Esophagus muscularis mucosa (tissue), 4 donors: ENCODE measurements around the gene VWA3A. TPM values are rescaled to one million over a fixed set of nuclear protein-coding genes. Genes with fewer than 3 reads are reported as not detected.
A peak's percentile ranks its signal among the peaks of the same experiment; 100 is the strongest.

Experiments used
- DNase-seq: peaks from one replicate; pipeline ENCODE4 v3.0.0-alpha.2; 2017; ENCODE audit errors: extremely low spot score
- H3K27ac ChIP-seq, 4 donors: fragments of 200-600 bp; sonication (generic); replicated peaks in 1 of 4; 1 replicate in 3 of 4; 2 replicates in 1 of 4; pipeline ENCODE4 v1.5.1; 2016 to 2019; ENCODE audit warnings: mild to moderate bottlenecking in 1 of 4
- H3K27me3 ChIP-seq, 4 donors: fragments of 200-600 bp; sonication (generic); one replicate each; pipeline versions ENCODE4 v1.5.1 to v1.6.0; 2016 to 2019
- H3K36me3 ChIP-seq, 4 donors: fragments of 200-600 bp; sonication (generic); one replicate each; pipeline ENCODE4 v1.5.1; 2016 to 2019
- H3K4me1 ChIP-seq, 4 donors: fragments of 200-600 bp; sonication (generic); one replicate each; pipeline ENCODE4 v1.5.1; 2016 to 2019
- H3K4me3 ChIP-seq, 4 donors: fragments of 200-600 bp; sonication (generic); 1 replicate in 2 of 4; 2 replicates in 2 of 4; pipeline ENCODE4 v1.5.1; 2016 to 2019; ENCODE audit warnings: mild to moderate bottlenecking in 4 of 4, moderate library complexity in 1 of 4
- H3K9me3 ChIP-seq, 4 donors: fragments of 200-600 bp; sonication (generic); 1 replicate in 3 of 4; 2 replicates in 1 of 4; pipeline ENCODE4 v1.5.1; 2016 to 2019
- EP300 ChIP-seq: sonication (generic); formaldehyde crosslinking; IDR thresholded peaks from one replicate; pipeline ENCODE4 v1.6.1; 2017; ENCODE audit warnings: antibody characterized with exemption
- POLR2A ChIP-seq: fragments of 450-650 bp; IDR thresholded peaks from one replicate; pipeline ENCODE4 v1.6.1; 2017; ENCODE audit warnings: antibody characterized with exemption, moderate library complexity, mild to moderate bottlenecking, low read depth
- POLR2AphosphoS5 ChIP-seq, 2 donors: sonication (generic); formaldehyde crosslinking; IDR thresholded peaks; one replicate each; pipeline ENCODE4 v1.6.1; 2017; ENCODE audit warnings: antibody characterized with exemption in 2 of 2
- WGBS: methylation state at CpG from one replicate; pipeline ENCODE4 v1.1.5; 2018; 5-methylcytosine and 5-hydroxymethylcytosine counted together
- intact Hi-C: fragments of 100-400 bp; cut with DNase I; formaldehyde crosslinking; loops from one replicate; pipeline ENCODE4 v1.15.1; 2023
- total RNA-seq, 4 donors: library from RNA; depleted of rRNA; stranded (reverse); fragments of >200 nt; gene quantifications; one replicate each; pipeline versions ENCODE4 v1.1.0 to v1.2.1, GENCODE V29; 2016
- TF ChIP-seq, protein P1 (sequence below), 3 experiments: fragments of 200-600 bp in 2 of 3; fragments of 450-650 bp in 1 of 3; sonication (generic) in 2 of 3; IDR thresholded peaks; one replicate each; pipeline ENCODE4 v1.5.1; 2017 to 2019; ENCODE audit warnings: antibody characterized with exemption in 3 of 3, mild to moderate bottlenecking in 2 of 3, moderate library complexity in 1 of 3

Gene VWA3A
- total RNA-seq, 4 donors from 2014 or later, result 0.06 to 0.42 (median 0.17) TPM; not detected in 1

DNA sequence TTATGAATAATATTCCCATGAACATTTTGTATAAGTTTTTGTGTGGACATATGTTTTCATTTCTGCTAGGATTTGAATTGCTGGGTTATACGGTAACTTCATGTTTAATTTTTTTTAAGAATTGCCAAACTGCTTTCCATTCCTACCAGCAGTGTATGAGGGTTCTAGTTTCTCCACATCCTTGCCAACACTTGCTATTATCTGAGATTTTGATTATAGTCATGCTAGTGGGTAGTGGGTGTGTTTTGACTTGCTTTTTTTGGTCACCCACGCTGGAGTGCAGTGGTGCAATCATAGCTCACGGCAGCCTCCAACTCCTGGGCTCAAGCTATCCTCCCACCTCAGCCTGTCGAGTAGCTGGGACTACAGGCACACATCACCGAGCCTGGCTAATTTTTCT lies 110.8 kb downstream of the VWA3A start:
- H3K4me3 ChIP-seq, result no peak overlapping the region
- H3K27me3 ChIP-seq, result no peaks in the 10 kb centered on the region
- no peak for DNase-seq
- TF ChIP-seq POLR2AphosphoS5 (IDR thresholded peaks at IDR 0.05) (no peak), EP300 (no peak), POLR2A (no peak)
- TF ChIP-seq, protein P1, sequence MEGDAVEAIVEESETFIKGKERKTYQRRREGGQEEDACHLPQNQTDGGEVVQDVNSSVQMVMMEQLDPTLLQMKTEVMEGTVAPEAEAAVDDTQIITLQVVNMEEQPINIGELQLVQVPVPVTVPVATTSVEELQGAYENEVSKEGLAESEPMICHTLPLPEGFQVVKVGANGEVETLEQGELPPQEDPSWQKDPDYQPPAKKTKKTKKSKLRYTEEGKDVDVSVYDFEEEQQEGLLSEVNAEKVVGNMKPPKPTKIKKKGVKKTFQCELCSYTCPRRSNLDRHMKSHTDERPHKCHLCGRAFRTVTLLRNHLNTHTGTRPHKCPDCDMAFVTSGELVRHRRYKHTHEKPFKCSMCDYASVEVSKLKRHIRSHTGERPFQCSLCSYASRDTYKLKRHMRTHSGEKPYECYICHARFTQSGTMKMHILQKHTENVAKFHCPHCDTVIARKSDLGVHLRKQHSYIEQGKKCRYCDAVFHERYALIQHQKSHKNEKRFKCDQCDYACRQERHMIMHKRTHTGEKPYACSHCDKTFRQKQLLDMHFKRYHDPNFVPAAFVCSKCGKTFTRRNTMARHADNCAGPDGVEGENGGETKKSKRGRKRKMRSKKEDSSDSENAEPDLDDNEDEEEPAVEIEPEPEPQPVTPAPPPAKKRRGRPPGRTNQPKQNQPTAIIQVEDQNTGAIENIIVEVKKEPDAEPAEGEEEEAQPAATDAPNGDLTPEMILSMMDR (IDR thresholded peaks at IDR 0.05), result no peak
- H3K9me3 ChIP-seq, result no peaks in the 10 kb centered on the region
- intact Hi-C loops, result loop anchor here (10.0 kb wide), 1 partner anchor 172 kb away; the partner anchor contains the start of gene CDR2
- WGBS, result 94% methylated on average over 5 of the region's 5 CpGs
- no peak overlapping the region for H3K27ac ChIP-seq
- H3K4me1 ChIP-seq, result peaks cover 22 to 37% (median 35%) of the 10 kb centered on the region in 4 donors
- no peaks in the 10 kb centered on the region for H3K36me3 ChIP-seq

DNA sequence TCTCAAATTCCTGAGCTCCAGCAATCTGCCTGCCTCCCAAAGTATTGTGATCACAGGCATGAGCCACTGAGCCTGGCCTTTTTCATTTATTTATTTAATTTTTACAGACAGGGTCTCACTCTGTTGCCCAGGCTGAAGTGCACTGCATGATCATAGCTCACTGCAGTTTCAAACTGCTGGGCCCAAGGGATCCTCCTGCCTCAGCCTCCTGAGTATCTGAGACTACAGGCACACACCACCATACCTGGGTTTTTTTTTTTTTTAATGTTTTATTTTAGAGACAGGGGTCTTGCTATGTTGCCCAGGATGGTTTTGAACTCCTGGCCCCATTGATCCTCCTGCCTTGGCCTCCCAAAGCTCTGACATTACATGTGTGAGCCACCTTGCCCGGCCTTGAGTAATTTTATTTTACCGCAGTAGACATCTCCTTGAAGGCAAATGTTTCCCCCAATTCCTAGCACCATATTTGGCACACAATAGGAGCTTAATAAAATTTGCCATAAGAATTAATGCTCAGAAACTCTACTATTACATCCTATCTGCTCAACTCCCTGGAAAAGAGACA lies 111.8 kb downstream of the VWA3A start:
- WGBS, result 100% methylated on average over 2 of the region's 2 CpGs
- Histone ChIP-seq H3K36me3 (no peaks in the 10 kb centered on the region), H3K4me1 (peaks cover 23 to 45% (median 42%) of the 10 kb centered on the region in 4 donors), H3K4me3 (no peak overlapping the region), H3K27ac (no peak overlapping the region), H3K9me3 (no peaks in the 10 kb centered on the region), H3K27me3 (no peaks in the 10 kb centered on the region)
- intact Hi-C loops, result loop anchor here (10.0 kb wide), 1 partner anchor 171 kb away; the partner anchor contains the start of gene CDR2
- TF ChIP-seq, protein P1 (IDR thresholded peaks at IDR 0.05), result no peak
- TF ChIP-seq EP300, result no peak
- TF ChIP-seq POLR2A, result no peak
- TF ChIP-seq POLR2AphosphoS5 (IDR thresholded peaks at IDR 0.05), result no peak
- no peak for DNase-seq

DNA sequence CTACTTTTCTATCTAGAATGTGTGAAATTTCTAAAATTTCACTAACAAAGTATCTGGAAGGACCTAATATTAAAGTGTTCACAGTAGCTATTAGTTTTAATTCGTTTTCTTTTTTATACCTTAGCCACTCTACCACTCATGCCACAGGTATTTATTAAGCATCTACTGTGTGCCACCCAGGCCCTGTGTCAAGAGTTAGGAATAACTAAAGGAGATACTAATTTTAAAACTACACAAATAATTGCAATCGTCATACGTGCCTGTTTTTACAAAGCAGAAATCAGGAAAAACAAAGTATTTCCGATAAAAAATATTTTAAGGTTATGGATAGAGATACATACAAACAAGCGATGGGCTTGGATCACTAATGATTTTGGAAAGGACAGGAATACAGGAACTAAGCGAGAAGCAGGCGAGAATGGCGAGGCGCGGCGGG lies 113.3 kb downstream of the VWA3A start:
- intact Hi-C loops, result loop anchor here (2.0 to 10.0 kb wide), 3 partner anchors 37 to 169 kb away; partner anchors contain the start of genes CDR2 and POLR3E
- DNase-seq, result no peak
- no peaks in the 10 kb centered on the region for H3K36me3 ChIP-seq
- peaks cover 25 to 47% (median 44%) of the 10 kb centered on the region in 4 donors for H3K4me1 ChIP-seq
- WGBS, result 6% methylated on average over 11 of the region's 11 CpGs
- peak overlapping the region; percentile 89 to 98 (median 95) for H3K4me3 ChIP-seq
- H3K27me3 ChIP-seq, result no peaks in the 10 kb centered on the region
- H3K9me3 ChIP-seq, result no peaks in the 10 kb centered on the region
- TF ChIP-seq POLR2A, result no peak
- TF ChIP-seq, protein P1 (IDR thresholded peaks at IDR 0.05), result no peak
- TF ChIP-seq EP300, result no peak
- no peak for TF ChIP-seq POLR2AphosphoS5 (IDR thresholded peaks at IDR 0.05)
- H3K27ac ChIP-seq, result peak overlapping the region; percentile 89 to 97 (median 92)

DNA sequence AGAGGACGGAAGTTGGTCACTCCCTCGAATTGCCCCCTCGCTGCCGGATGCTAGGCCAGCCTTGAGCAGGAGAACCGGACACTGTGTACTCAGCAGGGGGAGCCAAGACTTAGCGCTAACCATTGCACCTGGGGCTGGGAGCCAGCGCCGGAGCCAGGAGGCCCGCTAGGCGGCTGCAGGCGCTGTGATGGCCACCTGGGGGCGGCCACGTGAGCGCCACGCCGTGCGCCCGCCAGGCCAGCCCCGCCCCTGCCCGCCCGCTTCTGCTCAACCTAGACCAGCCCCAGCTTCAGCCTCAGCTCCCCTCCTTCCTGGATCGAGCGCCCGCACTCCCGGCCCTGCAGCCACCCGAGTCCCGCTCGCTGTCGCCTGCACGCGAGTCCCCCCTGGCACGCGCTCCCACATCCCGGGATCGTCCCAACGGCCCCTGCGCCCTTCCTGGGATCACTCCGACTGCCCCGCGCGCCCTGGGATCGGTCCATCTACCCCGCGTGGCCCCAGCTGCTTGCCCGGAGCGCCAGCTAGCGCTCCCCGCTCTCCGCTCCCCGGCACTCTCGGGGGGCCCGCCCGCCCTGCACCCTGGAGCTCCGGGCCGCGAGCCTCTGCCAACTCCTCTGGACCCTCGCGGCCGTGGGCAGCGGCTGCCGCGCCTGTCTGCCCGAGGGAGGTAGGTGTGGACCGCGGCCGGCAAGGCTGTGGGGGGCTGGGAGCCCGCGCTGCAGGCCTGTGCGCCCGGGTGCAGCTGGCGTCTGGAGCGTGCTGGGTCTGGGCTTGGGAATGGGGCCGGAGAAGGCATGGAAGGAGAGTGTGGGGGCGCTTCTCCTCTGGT lies 113.9 kb downstream of the VWA3A start, which contains the start of gene EEF2K:
EEF2K (plus strand) TSS at position 266 of the 829 bp plus-strand sequence. CDS start 19,452 bp downstream, outside the sequence.
- WGBS, result under 1% methylated on average over 34 of the region's 74 CpGs
- intact Hi-C loops, result loop anchor here (2.0 to 10.0 kb wide), 3 partner anchors 36 to 169 kb away; partner anchors contain the start of genes CDR2 and POLR3E

More for the DNA sequence above, 113.9 kb downstream of the VWA3A start, which contains the start of gene EEF2K:
- TF ChIP-seq EP300 (no peak), POLR2A (peak; percentile 8), POLR2AphosphoS5 (IDR thresholded peaks at IDR 0.05) (peak; percentile 84 to 91)
- TF ChIP-seq, protein P1 (IDR thresholded peaks at IDR 0.05), result peak; percentile 80 to 93 (median 89)
- H3K4me3 ChIP-seq, result peak within 1 kb of the TSS; percentile 89 to 98 (median 95)
- H3K4me1 ChIP-seq, result peaks cover 28 to 52% (median 50%) of the 10 kb centered on the region in 4 donors
- peak within 1 kb of the TSS; percentile 89 to 97 (median 92) for H3K27ac ChIP-seq
- H3K9me3 ChIP-seq, result no peaks in the 10 kb centered on the region
- no peaks in the 10 kb centered on the region for H3K36me3 ChIP-seq
- no peaks in the 10 kb centered on the region for H3K27me3 ChIP-seq
- peak; percentile 97 for DNase-seq

Other genes starting within 250 kb of the VWA3A start
- gene NPIPB4, start 234.8 kb upstream of the VWA3A start, total RNA-seq, result 10 to 100 TPM; 15.4 to 60.2 (median 21.5) TPM
- 100 to 1,000 TPM; 147 to 209 (median 186) TPM for gene UQCRC2, start 139.2 kb upstream of the VWA3A start, total RNA-seq
- gene PDZD9, start 91.4 kb upstream of the VWA3A start, total RNA-seq, result not detected
- gene MOSMO, start 84.4 kb upstream of the VWA3A start, total RNA-seq, result 10 to 100 TPM; 15.1 to 21.6 (median 17.6) TPM
- not detected for gene SDR42E2, start 70.0 kb downstream of the VWA3A start, total RNA-seq
- 10 to 100 TPM; 18.1 to 37.7 (median 31.6) TPM for gene EEF2K, start 113.7 kb downstream of the VWA3A start, total RNA-seq
- 10 to 100 TPM; 39.9 to 50.7 (median 49.0) TPM for gene POLR3E, start 204.9 kb downstream of the VWA3A start, total RNA-seq